K562 (cell line): Measurements from ENCODE around the gene EPX. TPM values are rescaled to one million over a fixed set of nuclear protein-coding genes. Genes with fewer than 3 reads are reported as not detected.

Experiments
- EP300 ChIP-seq: IDR thresholded peaks from 2 replicates; pipeline ENCODE4 v1.6.1; 2012; ENCODE audit warnings: low read length, improper control_type of control experiment
- PHF8 ChIP-seq: fragments of 200-600 bp; sonication (generic); IDR thresholded peaks from 2 replicates; pipeline ENCODE4 v1.6.1; 2012; ENCODE audit warnings: mixed run types, mild to moderate bottlenecking, inconsistent platforms, low read length, moderate library complexity, borderline replicate concordance
- PTBP1 ChIP-seq: fragments of 200-400 bp; formaldehyde crosslinking; IDR thresholded peaks from 2 replicates; pipeline ENCODE4 v1.6.1; 2017; ENCODE audit warnings: low read depth, low read length
- SAP30 ChIP-seq: fragments of 200-600 bp; sonication (generic); IDR thresholded peaks from 2 replicates; pipeline ENCODE4 v1.6.1; 2012; ENCODE audit warnings: borderline replicate concordance, low read depth, mild to moderate bottlenecking, moderate library complexity, low read length, control low read depth, inconsistent platforms; ENCODE audit not compliant: insufficient read depth, poor library complexity, severe bottlenecking
- SMAD4 ChIP-seq: fragments of 250-450 bp; sonication (Bioruptor Pico); conservative IDR thresholded peaks from 2 replicates; pipeline ENCODE4 v1.8.0; 2021; ENCODE audit warnings: inconsistent platforms, mild to moderate bottlenecking, moderate library complexity
- TAF7 ChIP-seq: fragments of 450-650 bp; IDR thresholded peaks from 2 replicates; pipeline ENCODE4 v1.6.1; 2016; ENCODE audit warnings: missing genetic modification characterization, missing compliant biosample characterization
- TAL1 ChIP-seq: fragments of 450-650 bp; IDR thresholded peaks from 2 replicates; pipeline ENCODE4 v1.6.1; 2016; ENCODE audit warnings: mild to moderate bottlenecking
- ZFP36 ChIP-seq: fragments of 150-350 bp; IDR thresholded peaks from 2 replicates; pipeline ENCODE4 v1.6.1; 2018; ENCODE audit warnings: low read length, low read depth; ENCODE audit not compliant: partially characterized antibody
- polyA plus RNA-seq, 8 experiments: library from polyadenylated mRNA; depleted of rRNA in 4 of 8; stranded (reverse) in 5 of 8; unstranded in 3 of 8; fragments of >200 nt; fragmentation: Nextera tagmentation in 2 of 8; fragmentation: Illumina TruSeq in 1 of 8; extraction: Ambion mirVana in 2 of 8; extraction: Trizol in 1 of 8; gene quantifications; 2 replicates each; pipeline versions ENCODE4 v1.2.1 to v1.2.3, GENCODE V29; 2011 to 2014; ENCODE audit warnings: inconsistent platforms in 1 of 8, missing spikeins in 1 of 8
- total RNA-seq, 7 experiments: library from RNA; depleted of rRNA in 6 of 7; stranded (reverse); fragments of >200 nt in 6 of 7; fragmentation: Illumina TruSeq in 2 of 7; extraction: Trizol in 2 of 7; gene quantifications; 2 replicates each; pipeline versions ENCODE4 v1.2.1 to v1.2.3, GENCODE V29; 2011 to 2021; ENCODE audit warnings: low replicate concordance in 1 of 7
- TF ChIP-seq, protein P1 (sequence below): fragments of 450-650 bp; IDR thresholded peaks from 2 replicates; pipeline ENCODE4 v1.6.1; 2016; ENCODE audit warnings: mild to moderate bottlenecking, moderate library complexity
- TF ChIP-seq, protein P2 (sequence below): fragments of 450-650 bp; IDR thresholded peaks from 2 replicates; pipeline ENCODE4 v1.6.1; 2016; ENCODE audit warnings: borderline replicate concordance

Gene EPX
- total and polyA plus RNA-seq, 9 of the 15 experiments (the other 6 are each of a cell fraction or from before 2014, with no cell fraction given) = 0.07 to 0.33 (median 0.19) TPM; not detected in 3

DNA sequence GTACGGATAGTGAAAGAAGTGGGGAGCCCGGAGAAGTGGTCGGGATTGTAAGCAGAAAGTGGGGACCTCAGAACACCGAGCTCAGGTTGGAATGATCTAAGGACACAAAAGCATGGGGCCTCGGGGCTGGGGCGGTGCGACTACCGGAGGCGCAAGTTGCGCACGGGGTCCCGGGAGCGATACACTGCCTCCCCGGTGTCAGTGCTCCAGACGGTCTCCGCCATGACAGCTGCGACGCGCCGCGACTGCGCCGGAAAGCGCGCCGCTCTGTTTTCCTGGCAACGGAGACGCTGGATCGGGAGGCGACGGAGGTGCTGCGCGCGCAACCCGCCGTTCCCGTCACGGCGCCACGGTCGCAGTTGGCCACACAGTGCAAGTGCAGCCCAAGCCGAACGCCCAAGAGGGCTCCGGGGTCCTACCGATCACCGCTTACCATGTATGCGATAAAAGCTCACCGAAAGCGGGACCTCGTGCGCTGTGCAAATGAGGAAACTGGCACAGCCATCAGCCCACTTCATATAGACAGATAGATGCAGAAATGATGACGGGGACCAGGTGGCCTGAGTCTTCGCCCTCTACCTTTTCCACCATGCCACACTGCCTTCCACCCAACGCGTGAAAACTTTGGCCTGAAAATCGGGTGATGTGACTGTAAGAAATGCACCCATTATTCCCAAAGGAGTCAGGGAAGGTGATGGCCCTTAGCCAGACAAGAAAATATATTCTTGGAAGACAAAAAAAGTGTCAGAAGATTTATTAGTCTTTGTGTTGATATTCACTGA is 26.7 kb downstream of the EPX start, which contains the start of gene MKS1 (continued):
- TF ChIP-seq, protein P1, sequence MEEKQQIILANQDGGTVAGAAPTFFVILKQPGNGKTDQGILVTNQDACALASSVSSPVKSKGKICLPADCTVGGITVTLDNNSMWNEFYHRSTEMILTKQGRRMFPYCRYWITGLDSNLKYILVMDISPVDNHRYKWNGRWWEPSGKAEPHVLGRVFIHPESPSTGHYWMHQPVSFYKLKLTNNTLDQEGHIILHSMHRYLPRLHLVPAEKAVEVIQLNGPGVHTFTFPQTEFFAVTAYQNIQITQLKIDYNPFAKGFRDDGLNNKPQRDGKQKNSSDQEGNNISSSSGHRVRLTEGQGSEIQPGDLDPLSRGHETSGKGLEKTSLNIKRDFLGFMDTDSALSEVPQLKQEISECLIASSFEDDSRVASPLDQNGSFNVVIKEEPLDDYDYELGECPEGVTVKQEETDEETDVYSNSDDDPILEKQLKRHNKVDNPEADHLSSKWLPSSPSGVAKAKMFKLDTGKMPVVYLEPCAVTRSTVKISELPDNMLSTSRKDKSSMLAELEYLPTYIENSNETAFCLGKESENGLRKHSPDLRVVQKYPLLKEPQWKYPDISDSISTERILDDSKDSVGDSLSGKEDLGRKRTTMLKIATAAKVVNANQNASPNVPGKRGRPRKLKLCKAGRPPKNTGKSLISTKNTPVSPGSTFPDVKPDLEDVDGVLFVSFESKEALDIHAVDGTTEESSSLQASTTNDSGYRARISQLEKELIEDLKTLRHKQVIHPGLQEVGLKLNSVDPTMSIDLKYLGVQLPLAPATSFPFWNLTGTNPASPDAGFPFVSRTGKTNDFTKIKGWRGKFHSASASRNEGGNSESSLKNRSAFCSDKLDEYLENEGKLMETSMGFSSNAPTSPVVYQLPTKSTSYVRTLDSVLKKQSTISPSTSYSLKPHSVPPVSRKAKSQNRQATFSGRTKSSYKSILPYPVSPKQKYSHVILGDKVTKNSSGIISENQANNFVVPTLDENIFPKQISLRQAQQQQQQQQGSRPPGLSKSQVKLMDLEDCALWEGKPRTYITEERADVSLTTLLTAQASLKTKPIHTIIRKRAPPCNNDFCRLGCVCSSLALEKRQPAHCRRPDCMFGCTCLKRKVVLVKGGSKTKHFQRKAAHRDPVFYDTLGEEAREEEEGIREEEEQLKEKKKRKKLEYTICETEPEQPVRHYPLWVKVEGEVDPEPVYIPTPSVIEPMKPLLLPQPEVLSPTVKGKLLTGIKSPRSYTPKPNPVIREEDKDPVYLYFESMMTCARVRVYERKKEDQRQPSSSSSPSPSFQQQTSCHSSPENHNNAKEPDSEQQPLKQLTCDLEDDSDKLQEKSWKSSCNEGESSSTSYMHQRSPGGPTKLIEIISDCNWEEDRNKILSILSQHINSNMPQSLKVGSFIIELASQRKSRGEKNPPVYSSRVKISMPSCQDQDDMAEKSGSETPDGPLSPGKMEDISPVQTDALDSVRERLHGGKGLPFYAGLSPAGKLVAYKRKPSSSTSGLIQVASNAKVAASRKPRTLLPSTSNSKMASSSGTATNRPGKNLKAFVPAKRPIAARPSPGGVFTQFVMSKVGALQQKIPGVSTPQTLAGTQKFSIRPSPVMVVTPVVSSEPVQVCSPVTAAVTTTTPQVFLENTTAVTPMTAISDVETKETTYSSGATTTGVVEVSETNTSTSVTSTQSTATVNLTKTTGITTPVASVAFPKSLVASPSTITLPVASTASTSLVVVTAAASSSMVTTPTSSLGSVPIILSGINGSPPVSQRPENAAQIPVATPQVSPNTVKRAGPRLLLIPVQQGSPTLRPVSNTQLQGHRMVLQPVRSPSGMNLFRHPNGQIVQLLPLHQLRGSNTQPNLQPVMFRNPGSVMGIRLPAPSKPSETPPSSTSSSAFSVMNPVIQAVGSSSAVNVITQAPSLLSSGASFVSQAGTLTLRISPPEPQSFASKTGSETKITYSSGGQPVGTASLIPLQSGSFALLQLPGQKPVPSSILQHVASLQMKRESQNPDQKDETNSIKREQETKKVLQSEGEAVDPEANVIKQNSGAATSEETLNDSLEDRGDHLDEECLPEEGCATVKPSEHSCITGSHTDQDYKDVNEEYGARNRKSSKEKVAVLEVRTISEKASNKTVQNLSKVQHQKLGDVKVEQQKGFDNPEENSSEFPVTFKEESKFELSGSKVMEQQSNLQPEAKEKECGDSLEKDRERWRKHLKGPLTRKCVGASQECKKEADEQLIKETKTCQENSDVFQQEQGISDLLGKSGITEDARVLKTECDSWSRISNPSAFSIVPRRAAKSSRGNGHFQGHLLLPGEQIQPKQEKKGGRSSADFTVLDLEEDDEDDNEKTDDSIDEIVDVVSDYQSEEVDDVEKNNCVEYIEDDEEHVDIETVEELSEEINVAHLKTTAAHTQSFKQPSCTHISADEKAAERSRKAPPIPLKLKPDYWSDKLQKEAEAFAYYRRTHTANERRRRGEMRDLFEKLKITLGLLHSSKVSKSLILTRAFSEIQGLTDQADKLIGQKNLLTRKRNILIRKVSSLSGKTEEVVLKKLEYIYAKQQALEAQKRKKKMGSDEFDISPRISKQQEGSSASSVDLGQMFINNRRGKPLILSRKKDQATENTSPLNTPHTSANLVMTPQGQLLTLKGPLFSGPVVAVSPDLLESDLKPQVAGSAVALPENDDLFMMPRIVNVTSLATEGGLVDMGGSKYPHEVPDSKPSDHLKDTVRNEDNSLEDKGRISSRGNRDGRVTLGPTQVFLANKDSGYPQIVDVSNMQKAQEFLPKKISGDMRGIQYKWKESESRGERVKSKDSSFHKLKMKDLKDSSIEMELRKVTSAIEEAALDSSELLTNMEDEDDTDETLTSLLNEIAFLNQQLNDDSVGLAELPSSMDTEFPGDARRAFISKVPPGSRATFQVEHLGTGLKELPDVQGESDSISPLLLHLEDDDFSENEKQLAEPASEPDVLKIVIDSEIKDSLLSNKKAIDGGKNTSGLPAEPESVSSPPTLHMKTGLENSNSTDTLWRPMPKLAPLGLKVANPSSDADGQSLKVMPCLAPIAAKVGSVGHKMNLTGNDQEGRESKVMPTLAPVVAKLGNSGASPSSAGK = peak; percentile 94
- TF ChIP-seq SMAD4 (CRISPR knock-in tag) (no peak; the same call in 1 of the 2 replicates), EP300 (no peak), PTBP1 (no peak), SAP30 (peak; percentile 64), TAL1 (no peak), PHF8 (peak; percentile 90), ZFP36 (no peak), TAF7 (tag) (peak; percentile 70; the same call in 1 of the 2 replicates)
- TF ChIP-seq, protein P2, sequence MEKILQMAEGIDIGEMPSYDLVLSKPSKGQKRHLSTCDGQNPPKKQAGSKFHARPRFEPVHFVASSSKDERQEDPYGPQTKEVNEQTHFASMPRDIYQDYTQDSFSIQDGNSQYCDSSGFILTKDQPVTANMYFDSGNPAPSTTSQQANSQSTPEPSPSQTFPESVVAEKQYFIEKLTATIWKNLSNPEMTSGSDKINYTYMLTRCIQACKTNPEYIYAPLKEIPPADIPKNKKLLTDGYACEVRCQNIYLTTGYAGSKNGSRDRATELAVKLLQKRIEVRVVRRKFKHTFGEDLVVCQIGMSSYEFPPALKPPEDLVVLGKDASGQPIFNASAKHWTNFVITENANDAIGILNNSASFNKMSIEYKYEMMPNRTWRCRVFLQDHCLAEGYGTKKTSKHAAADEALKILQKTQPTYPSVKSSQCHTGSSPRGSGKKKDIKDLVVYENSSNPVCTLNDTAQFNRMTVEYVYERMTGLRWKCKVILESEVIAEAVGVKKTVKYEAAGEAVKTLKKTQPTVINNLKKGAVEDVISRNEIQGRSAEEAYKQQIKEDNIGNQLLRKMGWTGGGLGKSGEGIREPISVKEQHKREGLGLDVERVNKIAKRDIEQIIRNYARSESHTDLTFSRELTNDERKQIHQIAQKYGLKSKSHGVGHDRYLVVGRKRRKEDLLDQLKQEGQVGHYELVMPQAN = peak; percentile 61; the same call in 1 of the 2 replicates
